Osteoblast (primary cell): ENCODE data around the gene CCL22. TPM values are rescaled to one million over a fixed set of nuclear protein-coding genes. Genes with fewer than 3 reads are reported as not detected.

ENCODE experiments used
- DNase-seq: peaks from one replicate; pipeline ENCODE4 v3.0.0; 2011; ENCODE audit warnings: low spot score, mixed read lengths; ENCODE audit not compliant: insufficient read length; ENCODE audit errors: missing footprints
- H2AFZ ChIP-seq: 2 replicates; pipeline ENCODE4 v1.6.0; 2011; ENCODE audit warnings: mild to moderate bottlenecking, low read length
- H3K27ac ChIP-seq: 2 replicates; pipeline ENCODE4 v1.5.1; 2011; ENCODE audit warnings: mild to moderate bottlenecking, low read depth, low read length, moderate library complexity
- H3K27me3 ChIP-seq: 2 replicates; pipeline ENCODE4 v1.6.0; 2012; ENCODE audit warnings: mild to moderate bottlenecking, control low read depth, inconsistent platforms, low read length, moderate library complexity; ENCODE audit not compliant: insufficient read depth
- H3K36me3 ChIP-seq: 2 replicates; pipeline ENCODE4 v1.5.1; 2011; ENCODE audit warnings: mild to moderate bottlenecking, low read length, control low read depth, moderate library complexity; ENCODE audit not compliant: insufficient read depth
- H3K4me1 ChIP-seq: 2 replicates; pipeline ENCODE4 v1.5.1; 2011; ENCODE audit warnings: mild to moderate bottlenecking, low read length, control low read depth, moderate library complexity; ENCODE audit not compliant: insufficient read depth
- H3K4me2 ChIP-seq: 2 replicates; pipeline ENCODE4 v1.6.0; 2011; ENCODE audit warnings: mild to moderate bottlenecking, low read length; ENCODE audit not compliant: insufficient read depth
- H3K4me3 ChIP-seq: fragments of 200-600 bp; sonication (generic); 3 replicates; pipeline ENCODE4 v1.5.1; 2012; ENCODE audit warnings: mild to moderate bottlenecking, low read length, inconsistent platforms; ENCODE audit not compliant: insufficient read depth
- H3K79me2 ChIP-seq: 2 replicates; pipeline ENCODE4 v1.6.0; 2012; ENCODE audit warnings: mild to moderate bottlenecking, low read length, control low read depth, inconsistent platforms; ENCODE audit not compliant: insufficient read depth
- H3K9me3 ChIP-seq: 2 replicates; pipeline ENCODE4 v1.5.1; 2011; ENCODE audit warnings: low read depth, low read length, control low read depth
- H4K20me1 ChIP-seq: 2 replicates; pipeline ENCODE4 v1.6.0; 2012; ENCODE audit warnings: mild to moderate bottlenecking, low read length, control low read depth; ENCODE audit not compliant: insufficient read depth
- CTCF ChIP-seq: IDR thresholded peaks from 2 replicates; pipeline ENCODE4 v1.5.1; 2011; ENCODE audit warnings: mild to moderate bottlenecking, low read depth, low read length, moderate library complexity; ENCODE audit errors: extremely low read depth
- total RNA-seq: library from RNA; depleted of rRNA; stranded (reverse); fragments of >200 nt; gene quantifications from 2 replicates; pipeline ENCODE4 v1.2.3, GENCODE V29; 2012

The CCL22 gene
- total RNA-seq, 1 donor = not detected

- Histone ChIP-seq H3K27me3 (peaks cover 9% of the 10 kb centered on the region), H3K4me1 (no peaks in the 10 kb centered on the region), H3K27ac (no peak overlapping the region), H3K9me3 (no peaks in the 10 kb centered on the region), H3K4me3 (no peak overlapping the region), H3K36me3 (no peaks in the 10 kb centered on the region), H3K4me2 (no peak overlapping the region), H2AFZ (no peak overlapping the region), H3K79me2 (no peaks in the 10 kb centered on the region), H4K20me1 (no peaks in the 10 kb centered on the region)
- no peak for TF ChIP-seq CTCF
- no peak for DNase-seq
Observed at GRCh38 chr16:57358086-57358420, 530 bp upstream of the CCL22 start.

- Histone ChIP-seq H3K27ac (no peak overlapping the region), H3K36me3 (no peaks in the 10 kb centered on the region), H4K20me1 (no peaks in the 10 kb centered on the region), H3K4me3 (no peak overlapping the region), H3K4me1 (no peaks in the 10 kb centered on the region), H3K4me2 (no peak overlapping the region), H3K79me2 (no peaks in the 10 kb centered on the region), H2AFZ (no peak overlapping the region), H3K27me3 (peaks cover 5% of the 10 kb centered on the region), H3K9me3 (no peaks in the 10 kb centered on the region)
- no peak for DNase-seq
- TF ChIP-seq CTCF = no peak
Observed at GRCh38 chr16:57360321-57360935, 1.8 kb downstream of the CCL22 start.

DNA sequence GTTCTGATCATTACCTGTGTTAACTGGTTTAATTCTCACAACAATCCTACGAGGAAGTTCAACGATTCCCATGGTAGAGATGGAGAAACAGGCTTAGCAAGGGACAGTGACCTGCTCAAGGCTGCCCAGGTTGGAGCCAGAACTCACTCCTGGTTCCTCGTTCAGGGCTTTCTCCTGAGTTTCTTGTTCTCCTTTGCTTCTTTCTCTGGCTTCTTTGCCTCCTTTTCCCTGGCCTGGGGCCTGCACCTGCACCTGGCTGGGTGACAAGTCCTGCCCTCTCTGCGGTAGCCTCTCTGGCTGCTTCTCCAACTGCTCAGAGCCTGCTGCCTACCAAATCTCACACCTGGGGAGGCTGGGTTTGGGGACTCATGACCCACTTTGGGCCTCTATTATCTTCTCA, 2.8 kb downstream of the CCL22 start:
- H4K20me1 ChIP-seq = no peaks in the 10 kb centered on the region
- no peak overlapping the region for H3K4me3 ChIP-seq
- peaks cover 5% of the 10 kb centered on the region for H3K27me3 ChIP-seq
- H3K79me2 ChIP-seq = no peaks in the 10 kb centered on the region
- H3K36me3 ChIP-seq = no peaks in the 10 kb centered on the region
- DNase-seq = no peak
- no peaks in the 10 kb centered on the region for H3K4me1 ChIP-seq
- H3K9me3 ChIP-seq = no peaks in the 10 kb centered on the region
- no peak overlapping the region for H3K4me2 ChIP-seq
- no peak overlapping the region for H2AFZ ChIP-seq
- no peak overlapping the region for H3K27ac ChIP-seq
- TF ChIP-seq CTCF = no peak

GRCh38 chr16:57364143-57364542, 5.6 kb downstream of the CCL22 start:
- H3K79me2 ChIP-seq = no peaks in the 10 kb centered on the region

More at GRCh38 chr16:57364143-57364542, 5.6 kb downstream of the CCL22 start:
- peak; percentile 69 for DNase-seq
- no peak overlapping the region for H3K4me3 ChIP-seq
- no peaks in the 10 kb centered on the region for H3K9me3 ChIP-seq
- no peaks in the 10 kb centered on the region for H3K36me3 ChIP-seq
- H3K27me3 ChIP-seq = peaks cover 5% of the 10 kb centered on the region
- H3K27ac ChIP-seq = no peak overlapping the region
- no peak overlapping the region for H3K4me2 ChIP-seq
- H4K20me1 ChIP-seq = no peaks in the 10 kb centered on the region
- no peak for TF ChIP-seq CTCF
- H2AFZ ChIP-seq = no peak overlapping the region
- no peaks in the 10 kb centered on the region for H3K4me1 ChIP-seq
